GM13976 (cell line): Measurements from ENCODE around the gene REPS2.

ENCODE experiments used
- DNase-seq: peaks from one replicate; pipeline ENCODE4 v3.0.0; 2012; ENCODE audit warnings: low spot score
- in situ Hi-C: fragments of 300-500 bp; cut with MboI; formaldehyde crosslinking; loops from one replicate; pipeline ENCODE4 v1.12.0; 2022; ENCODE audit warnings: low sequenced_read_pairs, mixed read lengths, inconsistent platforms; ENCODE audit not compliant: unreplicated experiment
- TF ChIP-seq, protein P1 (sequence below): IDR thresholded peaks from 2 replicates; pipeline ENCODE4 v1.5.1; 2012; ENCODE audit warnings: borderline replicate concordance, mild to moderate bottlenecking; ENCODE audit not compliant: insufficient read depth; ENCODE audit errors: extremely low read depth, missing control alignments, control extremely low read depth

REPS2 gene

DNA sequence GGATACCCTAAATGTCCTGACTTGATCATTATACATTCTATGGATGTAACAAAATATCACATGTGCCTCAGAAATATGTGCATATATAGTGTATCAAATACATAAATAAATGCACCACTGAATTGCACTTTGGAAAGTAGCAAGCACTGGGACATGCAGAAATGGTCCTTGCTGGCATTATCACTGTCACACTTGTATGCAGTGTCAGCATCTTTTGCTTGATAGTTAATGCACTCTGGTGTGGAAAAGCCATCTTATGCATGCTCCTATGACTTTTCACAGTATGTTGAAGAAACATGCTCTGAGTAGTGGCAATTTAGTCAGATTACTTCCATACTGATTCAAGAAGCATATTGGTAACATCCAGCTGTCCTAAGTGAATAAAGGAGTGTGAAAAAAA lies 27.5 kb upstream of the REPS2 start:
- in situ Hi-C loops, result no loop called here
- no peak for DNase-seq
- TF ChIP-seq, protein P1, sequence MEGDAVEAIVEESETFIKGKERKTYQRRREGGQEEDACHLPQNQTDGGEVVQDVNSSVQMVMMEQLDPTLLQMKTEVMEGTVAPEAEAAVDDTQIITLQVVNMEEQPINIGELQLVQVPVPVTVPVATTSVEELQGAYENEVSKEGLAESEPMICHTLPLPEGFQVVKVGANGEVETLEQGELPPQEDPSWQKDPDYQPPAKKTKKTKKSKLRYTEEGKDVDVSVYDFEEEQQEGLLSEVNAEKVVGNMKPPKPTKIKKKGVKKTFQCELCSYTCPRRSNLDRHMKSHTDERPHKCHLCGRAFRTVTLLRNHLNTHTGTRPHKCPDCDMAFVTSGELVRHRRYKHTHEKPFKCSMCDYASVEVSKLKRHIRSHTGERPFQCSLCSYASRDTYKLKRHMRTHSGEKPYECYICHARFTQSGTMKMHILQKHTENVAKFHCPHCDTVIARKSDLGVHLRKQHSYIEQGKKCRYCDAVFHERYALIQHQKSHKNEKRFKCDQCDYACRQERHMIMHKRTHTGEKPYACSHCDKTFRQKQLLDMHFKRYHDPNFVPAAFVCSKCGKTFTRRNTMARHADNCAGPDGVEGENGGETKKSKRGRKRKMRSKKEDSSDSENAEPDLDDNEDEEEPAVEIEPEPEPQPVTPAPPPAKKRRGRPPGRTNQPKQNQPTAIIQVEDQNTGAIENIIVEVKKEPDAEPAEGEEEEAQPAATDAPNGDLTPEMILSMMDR, result no peak

DNA sequence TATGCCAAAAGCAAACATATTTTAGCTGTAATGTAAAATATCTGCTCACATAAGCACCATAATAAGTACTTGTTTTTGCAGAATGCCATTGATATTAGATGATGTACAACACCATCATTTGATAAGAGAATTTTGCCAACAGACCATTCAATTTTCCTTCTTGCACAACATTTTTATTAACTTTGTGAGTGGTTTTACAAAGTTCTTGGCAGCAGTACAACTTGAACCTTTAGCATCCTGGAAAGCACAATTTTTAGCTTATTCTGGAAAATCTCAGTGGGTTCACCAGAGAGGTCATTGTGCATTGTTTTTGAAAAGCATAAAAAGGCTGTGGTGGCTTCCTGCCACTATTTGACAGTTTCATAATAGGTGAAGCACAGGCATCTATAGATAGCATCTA lies 26.4 kb upstream of the REPS2 start:
- in situ Hi-C loops, result no loop called here
- TF ChIP-seq, protein P1, result no peak
- DNase-seq, result no peak

DNA sequence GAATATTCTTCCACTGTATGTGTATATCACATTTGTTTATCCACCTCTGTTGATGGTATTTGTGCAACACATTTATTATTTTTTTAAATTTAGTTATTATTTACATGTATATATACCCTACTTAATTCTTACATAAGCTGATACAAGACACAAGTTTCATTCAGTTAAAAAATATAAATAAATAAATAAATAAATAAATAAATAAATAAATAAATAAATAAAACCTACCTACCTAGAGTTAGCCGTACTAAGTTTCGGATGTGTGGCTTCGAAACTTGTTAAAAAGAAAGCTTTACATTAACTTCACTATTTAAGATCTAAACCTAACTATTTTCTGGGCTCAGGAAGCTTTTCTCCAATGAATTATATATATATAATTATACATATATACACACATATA lies 23.3 kb upstream of the REPS2 start:
- in situ Hi-C loops, result no loop called here
- DNase-seq, result no peak
- TF ChIP-seq, protein P1, result no peak

DNA sequence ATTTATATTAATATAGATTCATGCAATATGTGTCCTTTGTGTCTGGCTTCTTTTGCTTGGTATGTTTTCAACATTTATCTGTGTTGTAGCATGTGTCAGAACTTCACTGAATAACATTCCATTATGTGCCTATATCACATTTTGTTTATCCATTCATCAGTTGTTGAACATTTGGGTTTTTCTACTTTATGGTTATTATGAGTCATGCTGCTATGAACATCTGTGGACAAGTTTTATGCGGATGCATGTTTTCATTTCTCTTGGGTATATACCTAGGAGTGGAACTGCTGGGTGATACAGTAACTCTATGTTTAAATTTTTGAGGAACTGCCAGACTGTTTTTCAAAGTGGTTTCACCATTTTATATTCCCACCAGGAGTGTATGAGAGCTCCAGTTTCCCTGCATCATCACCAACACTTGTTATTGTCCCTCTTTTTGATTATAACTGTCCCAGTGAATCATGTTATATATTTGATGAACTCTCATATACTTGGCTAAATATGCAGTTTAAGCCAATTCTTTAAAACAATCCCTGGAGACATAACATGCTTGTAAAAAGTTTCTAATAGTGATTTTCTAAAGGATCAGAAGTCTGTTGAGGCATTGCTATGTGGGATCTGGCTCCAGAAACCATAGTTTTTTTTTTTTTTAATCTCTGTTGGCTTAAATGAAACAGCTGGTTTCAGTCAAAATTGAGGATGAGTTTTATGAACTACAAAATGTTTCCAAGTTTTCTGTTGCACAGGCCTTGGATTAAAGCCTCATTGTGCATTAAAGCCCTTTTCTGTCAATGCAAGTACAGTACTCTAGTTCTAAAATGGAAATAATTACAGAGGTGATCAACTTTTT lies 21.6 kb upstream of the REPS2 start:
- TF ChIP-seq, protein P1, result no peak
- in situ Hi-C loops, result no loop called here
- DNase-seq, result no peak

DNA sequence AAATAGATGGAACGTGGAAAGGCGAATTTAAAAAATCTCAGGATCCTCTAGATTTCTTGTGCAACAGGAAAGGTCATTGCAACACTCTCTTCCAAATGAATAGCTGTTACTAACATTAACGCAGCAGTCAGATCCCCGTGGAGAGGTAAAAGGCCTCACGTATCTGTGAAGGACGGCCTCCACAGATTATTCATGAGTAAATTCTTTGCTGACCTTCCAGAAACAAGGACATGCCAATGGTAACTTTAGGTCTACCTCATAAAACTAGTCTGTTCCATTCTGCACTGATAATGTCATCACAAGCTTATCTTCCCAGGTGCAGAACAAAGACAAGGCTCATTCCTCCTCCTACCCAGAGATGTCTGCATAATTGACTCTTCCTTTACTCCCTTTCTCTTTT lies 16.1 kb upstream of the REPS2 start:
- TF ChIP-seq, protein P1, result no peak
- no peak for DNase-seq
- in situ Hi-C loops, result no loop called here

DNA sequence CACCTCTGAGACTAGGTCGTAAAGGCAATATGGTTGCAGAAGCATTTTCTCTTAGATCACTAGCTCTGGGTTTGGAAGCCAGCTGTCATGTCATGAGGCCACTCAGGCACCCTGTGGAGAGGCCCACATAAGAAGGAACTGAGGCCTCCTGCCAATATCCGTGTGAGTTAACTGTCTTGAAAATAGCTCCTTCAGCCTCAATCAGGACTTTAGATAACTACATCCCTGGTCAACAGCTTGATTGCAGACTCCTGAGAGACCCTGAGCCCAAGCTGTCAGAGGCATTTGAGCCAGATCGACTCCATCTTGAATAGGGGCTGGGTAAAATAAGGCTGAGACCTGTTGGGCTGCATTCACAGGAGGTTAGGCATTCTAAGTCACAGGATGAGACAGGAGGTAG lies 15.1 kb upstream of the REPS2 start:
- in situ Hi-C loops, result no loop called here
- TF ChIP-seq, protein P1, result no peak
- no peak for DNase-seq

DNA sequence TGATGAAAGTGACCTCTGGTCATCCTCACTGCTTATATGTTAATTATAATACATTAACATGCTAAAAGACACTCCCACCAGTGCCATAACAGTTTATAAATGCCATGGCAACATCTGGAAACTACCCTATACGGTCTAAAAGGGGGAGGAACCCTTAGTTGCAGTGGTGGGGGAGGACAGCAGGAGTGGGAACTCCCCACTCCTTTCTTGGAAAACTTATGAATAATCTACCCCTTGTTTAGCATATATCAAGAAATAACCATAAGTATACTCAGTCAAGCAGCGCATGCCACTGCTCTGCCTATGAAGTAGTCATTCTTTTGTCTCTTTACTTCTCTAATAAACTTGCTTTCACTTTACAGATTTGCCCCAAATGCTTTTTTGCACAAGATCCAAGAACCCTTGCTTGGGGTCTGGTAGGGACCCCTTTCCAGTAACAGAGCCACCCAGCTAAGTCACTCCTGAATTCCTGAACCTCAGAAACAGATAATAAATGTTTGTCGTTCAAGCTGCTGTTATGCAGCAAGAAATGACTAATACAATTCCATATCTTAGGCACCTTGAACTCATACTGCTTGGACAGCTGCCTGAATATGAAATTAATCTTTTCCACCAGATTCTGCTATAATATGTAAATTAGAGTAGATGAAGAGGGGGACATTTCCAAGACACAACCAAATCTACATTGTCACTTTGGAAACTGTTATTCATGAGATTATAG lies 14.4 kb upstream of the REPS2 start:
- DNase-seq, result no peak
- in situ Hi-C loops, result no loop called here

More for the DNA sequence above, 14.4 kb upstream of the REPS2 start:
- TF ChIP-seq, protein P1, result no peak
